Measurements from ENCODE around the gene TPRN. TPM values are rescaled to one million over a fixed set of nuclear protein-coding genes. Genes with fewer than 3 reads are reported as not detected.

The TPRN gene
- total RNA-seq, 2 donors from 2014 or later = 134 to 154 TPM

DNA sequence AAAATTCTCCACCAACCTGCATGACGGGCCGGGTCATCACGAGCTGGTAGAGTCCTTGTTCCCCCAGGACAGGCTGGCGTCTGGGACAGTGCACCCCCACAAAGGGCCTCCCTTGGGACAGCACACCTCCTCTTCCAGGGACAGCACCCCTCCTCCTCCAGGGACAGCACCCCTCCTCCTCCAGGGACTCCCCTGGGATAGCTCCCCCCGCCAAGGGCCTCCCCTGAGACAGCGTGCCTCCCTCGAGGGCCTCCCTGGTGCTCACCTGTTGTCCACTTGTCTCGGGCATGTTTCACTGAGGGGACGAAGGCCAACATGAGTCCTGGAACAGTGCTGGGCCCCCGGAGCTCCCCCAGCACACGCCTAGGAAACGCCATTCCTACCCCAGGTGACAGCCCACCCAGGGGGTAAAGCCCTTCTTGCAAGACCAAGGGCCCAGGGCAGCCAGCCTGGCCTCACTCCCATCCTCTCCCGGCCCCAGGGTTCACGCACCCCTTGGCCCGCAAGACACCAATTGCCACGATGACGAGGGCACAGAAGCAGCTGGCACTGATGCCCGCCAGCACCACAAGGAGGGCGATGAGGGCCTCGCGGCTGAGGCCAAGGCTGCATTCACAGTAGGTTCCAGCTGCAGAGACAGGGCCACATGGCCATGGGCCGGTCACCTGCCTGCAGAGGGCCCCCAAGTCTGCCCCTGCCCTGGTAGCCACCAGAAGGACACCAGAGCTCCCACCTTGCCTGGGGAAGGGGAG is 29.2 kb downstream of the TPRN start:
- intact Hi-C loops (cut with DNase I, micrococcal nuclease) = loop anchor here in 1 of 2 donors (10.0 kb wide), 1 partner anchor 53 kb away; the partner anchor contains the start of genes CYSRT1, RNF208 and RNF224
- ATAC-seq (no peak), DNase-seq (no peak)

DNA sequence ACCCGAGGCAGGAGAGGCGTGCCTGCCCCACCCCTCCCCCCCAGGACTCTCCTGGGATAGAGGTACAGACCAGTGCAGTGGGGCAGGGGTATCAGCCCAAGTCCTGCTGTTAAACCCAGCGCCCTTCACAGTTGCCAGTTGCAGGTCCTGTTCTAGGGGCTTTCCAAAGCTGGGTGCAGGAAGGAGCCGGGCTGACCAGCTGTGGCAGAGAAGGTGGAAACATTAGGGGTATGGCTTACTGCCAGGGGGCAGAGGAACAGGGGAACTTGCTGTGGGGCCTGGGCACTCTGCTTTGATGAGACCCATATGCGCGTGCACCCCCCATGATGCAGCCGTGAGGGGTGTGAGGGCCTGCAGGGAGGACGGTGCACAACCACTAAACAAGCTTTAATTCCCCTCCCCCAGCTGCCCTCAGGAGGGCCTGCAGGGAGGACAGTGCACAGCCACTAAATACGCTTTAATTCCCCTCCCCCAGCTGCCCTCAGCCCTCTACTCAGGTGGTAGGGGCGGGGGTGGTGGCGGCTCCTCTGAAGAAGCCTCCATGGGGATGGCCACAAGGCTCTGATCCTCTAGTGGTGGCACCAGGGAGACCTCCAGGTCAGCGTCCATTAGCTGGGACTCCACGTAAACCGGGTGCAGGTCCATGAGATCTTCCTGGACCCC is 29.9 kb downstream of the TPRN start:
- intact Hi-C loops (cut with DNase I, micrococcal nuclease) = loop anchor here in 1 of 2 donors (10.0 kb wide), 1 partner anchor 54 kb away; the partner anchor contains the start of genes CYSRT1, RNF208 and RNF224
- ATAC-seq (no peak), DNase-seq (no peak)

DNA sequence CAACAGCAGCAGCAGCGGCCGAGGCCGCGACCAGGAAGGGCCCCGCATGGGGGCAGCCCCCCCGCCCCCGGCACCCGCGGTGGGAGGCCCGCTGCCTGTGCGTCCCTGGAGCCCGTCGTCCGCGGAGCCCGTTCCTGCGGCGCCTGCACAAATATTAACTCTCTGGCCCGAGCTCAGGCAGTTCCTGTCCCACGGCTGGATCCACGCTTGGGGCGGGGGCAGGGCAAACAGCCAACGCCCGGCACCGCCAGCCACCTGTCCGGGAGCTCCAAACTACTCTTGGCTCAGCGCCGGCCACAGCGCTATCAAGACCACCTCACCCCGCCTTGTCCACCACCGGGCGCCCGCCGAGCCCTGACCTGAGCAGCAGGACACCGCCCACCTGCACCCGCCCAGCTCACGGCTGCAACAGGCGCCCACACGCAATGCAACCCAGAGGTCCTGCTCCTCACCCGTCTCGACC is 30.6 kb downstream of the TPRN start, which contains the start of gene LRRC26:
Gene LRRC26 (minus strand): TSS at position 156 of the 463 bp plus-strand sequence. CDS start 108 bp downstream, at position 48.
- ATAC-seq = peak; percentile 34
- peak; percentile 62 to 72 for DNase-seq
- intact Hi-C loops (cut with DNase I, micrococcal nuclease) = loop anchor here in 1 of 2 donors (10.0 kb wide), 1 partner anchor 55 kb away; the partner anchor contains the start of genes CYSRT1, RNF208 and RNF224

DNA sequence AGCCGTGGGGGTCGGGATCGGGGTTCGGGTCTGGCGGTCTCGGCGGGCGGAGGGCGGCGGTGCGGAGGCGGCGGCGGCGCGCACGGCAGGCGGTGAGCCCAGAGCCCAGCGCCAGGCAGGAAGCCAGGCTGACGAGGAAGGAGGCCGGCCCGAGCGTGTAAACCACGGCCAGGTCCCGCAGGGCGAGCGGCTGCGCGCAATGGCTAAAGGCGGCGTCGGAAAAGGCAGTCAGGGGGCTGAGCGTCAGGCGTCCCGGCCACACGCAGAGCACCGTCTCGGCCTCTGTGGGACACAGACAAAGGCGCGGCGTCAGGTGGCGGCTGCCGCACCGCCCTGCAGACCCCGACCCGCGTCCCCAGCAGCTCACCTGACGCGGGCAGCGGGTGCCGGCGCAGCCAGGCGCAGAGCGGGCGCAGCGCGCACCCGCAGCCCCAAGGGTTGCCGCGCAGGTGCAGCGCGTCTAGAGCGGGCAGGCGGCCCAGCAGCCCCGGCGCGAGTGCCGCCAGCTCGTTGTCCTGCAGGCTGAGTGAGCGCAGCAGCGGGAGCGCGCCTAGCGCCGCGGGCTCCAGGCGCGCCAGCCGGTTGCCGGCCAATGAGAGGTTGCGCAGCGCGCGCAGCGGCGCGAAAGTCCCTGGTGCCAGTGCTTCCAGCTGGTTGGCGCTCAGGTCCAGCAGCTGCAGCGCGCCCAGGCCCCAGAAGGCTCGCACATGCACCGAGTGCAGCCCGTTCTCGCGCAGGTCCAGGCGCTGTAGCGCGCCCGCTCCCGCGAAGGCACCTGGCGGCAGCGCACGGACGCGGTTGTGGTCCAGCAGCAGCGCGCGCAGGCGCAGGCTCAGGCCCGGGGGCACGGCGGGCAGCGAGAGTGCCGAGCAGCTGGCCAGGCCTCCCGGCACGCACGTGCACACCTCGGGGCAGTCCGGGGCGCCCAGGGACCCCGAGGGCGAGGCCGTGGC is 31.4 kb downstream of the TPRN start:
- peak in 1 of 2 donors; percentile 58 for DNase-seq
- peak; percentile 43 for ATAC-seq
- intact Hi-C loops (cut with DNase I, micrococcal nuclease) = no loop called here

DNA sequence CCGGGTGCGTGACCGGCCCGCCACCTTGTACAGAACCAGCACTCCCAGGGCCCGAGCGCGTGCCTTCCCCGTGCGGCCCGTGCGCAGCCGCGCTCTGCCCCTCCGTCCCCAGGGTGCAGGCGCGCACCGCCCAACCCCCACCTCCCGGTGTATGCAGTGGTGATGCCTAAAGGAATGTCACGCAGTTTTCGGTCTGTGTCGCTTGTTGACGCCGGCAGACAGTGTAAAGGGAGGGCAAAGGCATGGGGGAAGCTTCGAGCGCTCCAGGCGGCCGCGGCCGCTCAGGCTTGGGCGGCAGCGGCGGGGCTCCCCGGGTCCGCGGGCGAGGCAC is 32.0 kb downstream of the TPRN start:
- ATAC-seq = peak; percentile 16
- no peak for DNase-seq
- intact Hi-C loops (cut with DNase I, micrococcal nuclease) = no loop called here

DNA sequence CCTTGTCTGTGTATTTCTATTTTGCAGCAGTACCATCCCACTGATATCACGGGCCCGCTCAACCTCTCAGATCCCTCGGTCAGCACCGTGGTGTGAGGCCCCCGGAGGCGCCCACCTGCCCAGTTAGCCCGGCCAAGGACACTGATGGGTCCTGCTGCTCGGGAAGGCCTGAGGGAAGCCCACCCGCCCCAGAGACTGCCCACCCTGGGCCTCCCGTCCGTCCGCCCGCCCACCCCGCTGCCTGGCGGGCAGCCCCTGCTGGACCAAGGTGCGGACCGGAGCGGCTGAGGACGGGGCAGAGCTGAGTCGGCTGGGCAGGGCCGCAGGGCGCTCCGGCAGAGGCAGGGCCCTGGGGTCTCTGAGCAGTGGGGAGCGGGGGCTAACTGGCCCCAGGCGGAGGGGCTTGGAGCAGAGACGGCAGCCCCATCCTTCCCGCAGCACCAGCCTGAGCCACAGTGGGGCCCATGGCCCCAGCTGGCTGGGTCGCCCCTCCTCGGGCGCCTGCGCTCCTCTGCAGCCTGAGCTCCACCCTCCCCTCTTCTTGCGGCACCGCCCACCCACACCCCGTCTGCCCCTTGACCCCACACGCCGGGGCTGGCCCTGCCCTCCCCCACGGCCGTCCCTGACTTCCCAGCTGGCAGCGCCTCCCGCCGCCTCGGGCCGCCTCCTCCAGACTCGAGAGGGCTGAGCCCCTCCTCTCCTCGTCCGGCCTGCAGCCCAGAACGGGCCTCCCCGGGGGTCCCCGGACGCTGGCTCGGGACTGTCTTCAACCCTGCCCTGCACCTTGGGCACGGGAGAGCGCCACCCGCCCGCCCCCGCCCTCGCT is 32.6 kb downstream of the TPRN start:
- DNase-seq = peak; percentile 74 to 81
- intact Hi-C loops (cut with DNase I, micrococcal nuclease) = no loop called here
- ATAC-seq = peak; percentile 74

DNA sequence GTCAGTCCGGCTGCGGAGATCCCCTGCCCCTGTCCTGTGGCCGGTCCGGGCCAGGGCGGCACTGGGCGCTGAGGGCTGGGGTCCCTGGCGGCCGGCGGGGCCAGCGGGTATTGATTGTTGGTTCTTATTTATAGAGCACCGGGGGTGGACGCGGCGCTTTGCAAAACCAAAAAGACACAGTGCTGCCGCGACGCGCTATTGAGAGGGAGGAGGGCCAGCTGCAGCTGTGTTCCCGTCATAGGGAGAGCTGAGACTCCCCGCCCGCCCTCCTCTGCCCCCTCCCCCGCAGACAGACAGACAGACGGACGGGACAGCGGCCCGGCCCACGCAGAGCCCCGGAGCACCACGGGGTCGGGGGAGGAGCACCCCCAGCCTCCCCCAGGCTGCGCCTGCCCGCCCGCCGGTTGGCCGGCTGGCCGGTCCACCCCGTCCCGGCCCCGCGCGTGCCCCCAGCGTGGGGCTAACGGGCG is 33.2 kb downstream of the TPRN start:
- no peak for DNase-seq
- no peak for ATAC-seq
- intact Hi-C loops (cut with DNase I, micrococcal nuclease) = no loop called here

DNA sequence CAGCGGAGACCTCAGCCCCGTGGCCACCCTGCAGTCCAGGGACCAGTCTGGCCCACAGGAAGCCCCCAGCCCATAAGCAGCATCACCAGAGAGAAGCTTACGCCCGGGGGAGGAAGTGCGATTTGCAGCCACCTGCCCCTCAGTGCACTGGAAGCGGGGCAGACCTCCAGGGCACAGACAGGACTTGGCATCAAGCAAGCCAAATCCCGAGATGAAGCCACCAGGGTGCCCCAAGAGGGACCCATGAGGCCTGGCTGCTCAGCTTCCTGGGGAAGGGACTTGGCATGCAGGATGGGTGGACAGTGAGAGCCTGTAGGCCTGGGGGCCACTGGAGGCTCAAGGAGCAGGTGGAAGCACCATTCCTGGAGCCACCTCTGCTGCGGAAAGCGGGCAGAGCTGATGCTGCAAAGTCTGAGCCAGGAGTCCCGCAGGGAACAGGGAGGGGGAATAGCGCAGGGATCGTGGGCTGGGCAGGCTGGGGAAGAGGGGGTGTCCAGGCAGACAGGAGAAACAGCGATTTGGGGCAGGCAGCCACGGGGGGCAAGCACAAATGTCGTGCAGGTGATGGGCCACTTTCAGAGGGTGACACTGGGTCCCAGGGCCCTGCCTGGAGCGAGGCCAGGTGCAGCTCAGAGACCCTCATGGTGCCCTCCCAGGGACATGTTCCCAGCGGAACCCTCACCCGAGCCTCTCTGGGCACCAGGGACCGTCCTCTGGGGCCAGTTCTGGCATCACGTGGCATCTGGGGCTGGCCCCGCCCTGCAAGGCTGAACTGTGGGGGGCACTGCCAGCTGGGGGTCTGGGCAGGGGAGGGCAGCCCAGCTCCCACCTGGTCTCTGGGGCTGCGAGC is 33.9 kb downstream of the TPRN start:
- no peak for DNase-seq
- intact Hi-C loops (cut with DNase I, micrococcal nuclease) = no loop called here

DNA sequence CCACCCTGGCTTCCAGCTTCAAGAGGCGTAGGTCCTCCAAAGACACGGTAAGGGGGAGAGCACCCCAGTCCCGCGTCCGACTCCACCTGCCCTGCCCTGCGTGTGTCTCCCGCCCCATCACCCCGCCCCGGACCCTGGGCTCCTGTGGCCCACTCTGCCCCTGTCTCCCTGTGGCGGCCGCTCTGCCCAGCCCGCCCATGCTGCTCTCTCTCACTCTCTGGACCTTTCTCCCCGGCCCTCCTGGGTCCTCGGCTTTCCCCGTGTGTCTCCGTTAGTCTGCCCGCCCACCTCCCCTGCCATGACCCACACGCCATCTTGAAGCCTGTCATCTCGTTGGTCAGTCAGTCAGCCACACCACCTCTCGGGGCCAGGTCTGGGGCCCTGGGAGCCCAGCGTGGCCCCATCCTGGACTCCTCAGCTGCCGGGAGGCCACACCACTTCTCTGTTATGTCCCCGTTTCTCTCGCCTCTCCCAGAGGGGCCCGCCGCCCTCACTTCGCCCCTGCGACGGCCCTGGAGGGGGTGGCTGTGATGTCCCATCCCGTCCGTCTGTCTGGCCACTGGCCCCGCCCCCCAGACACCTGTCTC is 35.2 kb downstream of the TPRN start:
- DNase-seq (no peak), ATAC-seq (no peak)
- intact Hi-C loops (cut with DNase I, micrococcal nuclease) = no loop called here

More for the DNA sequence above, 33.9 kb downstream of the TPRN start:
- no peak for ATAC-seq

DNA sequence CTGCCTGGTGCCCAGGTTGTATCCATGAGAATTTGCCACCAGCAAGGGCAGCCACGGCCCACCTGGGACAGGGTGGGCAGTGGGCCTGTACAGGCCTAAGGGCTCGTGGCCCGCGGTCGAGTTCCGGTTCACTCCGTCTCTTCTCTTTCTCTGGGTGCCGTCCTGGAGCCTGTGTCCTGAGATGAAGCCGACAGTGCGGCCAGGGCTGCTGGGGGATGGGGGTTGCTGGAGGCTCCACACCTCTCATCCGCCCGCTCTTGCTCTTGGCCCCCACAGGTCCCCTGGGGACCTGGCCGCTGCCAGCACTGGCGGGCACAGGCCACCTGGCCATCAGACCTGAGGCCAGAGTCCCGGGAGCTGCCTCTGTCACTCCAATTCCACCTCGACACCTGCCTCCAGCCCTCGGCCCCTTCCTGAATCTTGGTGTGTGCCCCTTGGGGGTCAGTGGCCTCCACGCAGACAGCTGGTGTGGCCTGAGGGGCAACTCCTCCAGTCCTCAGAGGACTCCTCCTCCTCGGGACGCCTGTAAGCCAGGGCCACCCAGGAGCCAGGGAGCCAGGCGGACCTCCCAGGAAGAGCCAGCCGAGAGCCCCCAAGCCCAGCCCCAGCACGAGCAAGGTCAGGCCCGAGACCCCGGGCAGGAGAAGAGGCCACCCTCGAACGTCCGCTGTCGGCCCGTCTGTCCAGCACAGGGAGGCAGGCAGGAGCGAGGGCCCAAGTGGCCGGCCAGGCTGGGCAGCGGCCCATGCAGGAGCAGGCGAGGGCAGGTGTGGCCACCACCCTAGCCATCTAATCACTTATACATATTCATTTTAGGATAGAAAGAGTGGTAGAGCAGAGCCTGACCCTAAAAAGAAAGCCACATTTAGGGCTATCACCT is 35.9 kb downstream of the TPRN start:
- ATAC-seq (no peak), DNase-seq (no peak)
- intact Hi-C loops (cut with DNase I, micrococcal nuclease) = no loop called here

DNA sequence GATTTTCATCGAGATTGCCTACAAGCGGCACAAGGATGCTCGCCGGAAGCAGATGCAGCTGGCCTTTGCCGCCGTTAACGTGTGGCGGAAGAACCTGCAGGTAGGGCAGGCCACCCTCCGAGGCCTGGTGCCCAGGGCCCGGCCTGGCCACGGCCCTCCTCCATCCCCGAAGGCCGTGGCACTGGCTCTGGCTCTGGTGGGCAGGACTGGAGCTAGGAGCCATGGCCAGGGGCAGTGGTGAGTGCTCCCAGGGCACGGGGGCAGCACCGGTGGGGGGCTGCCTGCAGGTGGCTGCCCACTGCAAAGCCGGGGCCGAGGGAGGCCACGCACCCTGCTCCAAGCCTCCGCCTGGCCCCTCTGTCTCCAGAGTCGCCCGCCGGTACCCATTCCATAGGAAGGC is 36.7 kb downstream of the TPRN start:
- intact Hi-C loops (cut with DNase I, micrococcal nuclease) = no loop called here
- no peak for DNase-seq
- no peak for ATAC-seq

DNA sequence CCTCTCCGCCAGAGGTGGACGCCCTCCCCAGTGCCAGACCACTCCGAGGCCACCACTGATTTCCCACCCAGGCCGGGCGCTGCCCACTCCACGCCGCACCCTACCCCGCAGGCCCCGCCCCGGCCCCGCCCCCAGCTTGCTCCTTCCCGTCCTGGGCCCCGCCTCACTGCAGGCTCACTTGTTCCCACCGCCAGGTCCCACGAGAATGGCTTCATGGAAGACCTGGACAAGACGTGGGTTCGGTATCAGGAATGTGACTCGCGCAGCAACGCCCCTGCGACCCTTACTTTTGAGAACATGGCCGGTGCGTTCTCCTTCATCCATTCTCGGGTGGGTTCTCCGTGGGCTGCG is 37.2 kb downstream of the TPRN start:
- intact Hi-C loops (cut with DNase I, micrococcal nuclease) = no loop called here
- DNase-seq = no peak

DNA sequence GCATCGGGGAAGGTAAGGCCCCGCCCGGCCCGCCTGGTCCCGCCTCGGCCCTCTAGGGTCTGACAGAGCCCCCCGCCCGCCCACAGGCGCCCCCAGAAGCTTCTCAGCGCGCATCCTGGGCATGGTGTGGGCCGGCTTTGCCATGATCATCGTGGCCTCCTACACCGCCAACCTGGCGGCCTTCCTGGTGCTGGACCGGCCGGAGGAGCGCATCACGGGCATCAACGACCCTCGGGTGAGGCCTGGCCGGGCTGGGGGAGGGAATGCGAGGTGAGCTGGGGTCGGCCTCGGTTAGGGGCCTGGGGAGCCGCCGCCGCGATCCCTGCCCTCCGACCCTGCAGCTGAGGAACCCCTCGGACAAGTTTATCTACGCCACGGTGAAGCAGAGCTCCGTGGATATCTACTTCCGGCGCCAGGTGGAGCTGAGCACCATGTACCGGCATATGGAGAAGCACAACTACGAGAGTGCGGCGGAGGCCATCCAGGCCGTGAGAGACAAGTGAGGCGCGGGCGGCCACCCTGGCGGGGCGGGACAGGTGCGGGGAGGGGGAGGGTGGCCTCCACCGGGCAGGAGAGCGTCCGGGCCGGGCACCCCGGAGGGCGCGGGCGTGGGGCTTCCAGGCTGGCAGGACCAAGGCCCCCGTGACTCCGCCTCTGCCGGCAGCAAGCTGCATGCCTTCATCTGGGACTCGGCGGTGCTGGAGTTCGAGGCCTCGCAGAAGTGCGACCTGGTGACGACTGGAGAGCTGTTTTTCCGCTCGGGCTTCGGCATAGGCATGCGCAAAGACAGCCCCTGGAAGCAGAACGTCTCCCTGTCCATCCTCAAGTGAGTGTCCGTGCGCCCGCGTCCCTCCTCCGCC is 37.8 kb downstream of the TPRN start:
- intact Hi-C loops (cut with DNase I, micrococcal nuclease) = no loop called here
- ATAC-seq = peak; percentile 71
- peak; percentile 53 to 73 for DNase-seq

More for the DNA sequence above, 37.2 kb downstream of the TPRN start:
- peak; percentile 21 for ATAC-seq

DNA sequence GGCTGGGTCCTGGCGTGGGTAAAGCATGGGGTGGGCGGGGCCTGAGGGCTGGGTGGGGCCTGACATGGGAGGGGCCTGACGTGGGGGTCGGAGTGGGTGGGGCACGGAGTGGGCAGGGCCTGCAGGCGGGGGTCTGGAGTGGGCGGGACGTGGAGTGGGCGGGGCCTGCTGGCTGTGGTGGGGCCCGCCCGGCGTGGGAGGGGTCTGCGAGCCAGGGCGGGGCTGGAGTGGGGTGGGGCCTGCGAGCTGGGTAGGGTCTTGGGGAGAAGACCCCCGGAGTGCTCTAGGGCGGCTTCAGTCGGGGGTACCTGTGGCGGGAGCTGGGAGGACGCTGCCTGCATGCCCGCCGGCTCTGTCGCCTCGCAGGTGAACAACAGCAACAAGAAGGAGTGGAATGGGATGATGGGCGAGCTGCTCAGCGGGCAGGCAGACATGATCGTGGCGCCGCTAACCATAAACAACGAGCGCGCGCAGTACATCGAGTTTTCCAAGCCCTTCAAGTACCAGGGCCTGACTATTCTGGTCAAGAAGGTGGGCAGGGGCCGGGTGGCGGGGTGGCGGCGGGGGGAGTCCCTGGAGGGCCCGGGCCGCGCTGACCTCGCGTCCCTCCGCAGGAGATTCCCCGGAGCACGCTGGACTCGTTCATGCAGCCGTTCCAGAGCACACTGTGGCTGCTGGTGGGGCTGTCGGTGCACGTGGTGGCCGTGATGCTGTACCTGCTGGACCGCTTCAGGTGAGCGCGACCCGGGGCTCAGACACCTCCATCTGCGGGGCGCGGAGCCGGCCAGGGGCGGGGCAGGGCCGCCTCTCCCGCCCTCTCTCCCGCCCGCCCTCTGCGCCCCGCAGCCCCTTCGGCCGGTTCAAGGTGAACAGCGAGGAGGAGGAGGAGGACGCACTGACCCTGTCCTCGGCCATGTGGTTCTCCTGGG is 38.7 kb downstream of the TPRN start:
- DNase-seq = no peak
- ATAC-seq = peak; percentile 17
- intact Hi-C loops (cut with DNase I, micrococcal nuclease) = no loop called here
